NCI-H345 treated with DMSO at 0.1 percent for 48 hours (cell line): ENCODE results near the gene PRLR.
"Not testable (repeated sequence)": the region's sequence is repeated elsewhere in the genome, so short reads cannot be mapped to it uniquely, and the experiment has no call there.

Source experiments
- DNase-seq: peaks from one replicate; lab custom pipeline; 2025; ENCODE audit not compliant: unreplicated experiment; lab: John Stamatoyannopoulos, UW

Gene PRLR

GRCh38 chr5:35198075-35198474, 32.2 kb downstream of the PRLR start:
- no peak for DNase-seq

GRCh38 chr5:35197351-35197750, 32.9 kb downstream of the PRLR start:
- DNase-seq: no peak

DNA sequence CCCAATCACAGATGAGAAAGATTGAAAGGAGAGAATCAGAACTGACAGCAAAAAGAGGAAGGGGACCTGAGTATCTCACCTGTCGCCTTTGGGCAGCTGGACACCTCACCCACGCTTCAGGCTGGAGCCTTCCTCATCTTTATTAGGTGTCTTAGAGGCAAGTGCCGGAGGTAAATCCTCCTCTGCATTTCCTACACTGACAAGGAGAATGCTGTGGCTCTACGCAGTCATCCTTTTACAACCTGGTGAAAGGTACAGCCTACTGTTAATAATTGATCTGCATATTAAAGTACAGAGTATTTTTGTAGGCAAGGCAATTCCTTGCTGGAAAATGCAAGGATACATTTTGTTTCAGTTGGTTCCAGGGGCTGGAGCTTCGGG, 34.8 kb downstream of the PRLR start:
- DNase-seq: no peak

GRCh38 chr5:35194635-35195471, 35.4 kb downstream of the PRLR start:
- no peak for DNase-seq

DNA sequence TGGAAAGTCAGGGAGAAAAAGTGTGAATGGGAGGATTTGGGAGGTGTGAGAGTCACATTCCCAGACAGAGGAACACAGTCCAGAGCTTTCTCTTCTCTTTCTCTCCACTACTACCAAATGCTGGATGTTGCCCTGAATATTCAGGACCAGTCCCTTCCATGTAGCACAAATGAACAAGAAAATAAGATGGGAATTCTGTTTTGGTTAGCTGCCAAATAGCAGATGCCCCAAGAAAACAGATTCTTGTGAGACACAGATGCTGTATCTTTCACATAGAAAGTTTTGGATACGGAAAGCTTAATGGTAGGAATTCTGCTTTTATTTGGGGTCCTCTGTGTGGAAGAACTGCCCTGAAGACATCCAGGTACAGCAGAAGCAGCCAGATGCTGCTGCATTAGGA, 37.8 kb downstream of the PRLR start:
- DNase-seq: no peak

GRCh38 chr5:35189801-35190200, 40.5 kb downstream of the PRLR start:
- not testable (repeated sequence) for DNase-seq

DNA sequence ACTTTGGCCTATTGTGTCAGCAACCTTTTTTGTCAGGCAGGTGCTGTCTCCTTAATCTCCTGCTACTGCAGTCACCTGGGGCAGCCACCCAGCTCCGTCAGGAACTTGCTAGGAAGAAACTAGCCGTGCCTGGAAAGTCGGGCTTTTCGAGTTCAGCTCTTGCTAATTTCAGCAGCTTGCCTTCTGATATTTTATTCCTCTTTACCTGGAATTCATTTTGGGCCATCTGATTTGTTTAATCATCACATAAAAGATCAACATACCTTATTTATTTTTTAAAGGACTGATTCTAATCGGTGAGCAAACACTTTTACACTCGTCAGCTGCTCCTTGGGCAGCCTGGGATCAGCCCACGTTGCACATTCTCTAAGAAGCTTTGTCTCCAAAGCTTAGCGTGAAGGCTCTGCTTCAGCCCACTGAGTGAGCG, 42.2 kb downstream of the PRLR start:
- DNase-seq: no peak

- not testable (repeated sequence) for DNase-seq
Measured at GRCh38 chr5:35187621-35188020, 42.7 kb downstream of the PRLR start.

- DNase-seq: no peak
Measured at GRCh38 chr5:35186749-35187148, 43.5 kb downstream of the PRLR start.

- DNase-seq: no peak
Measured at GRCh38 chr5:35185518-35185917, 44.8 kb downstream of the PRLR start.

GRCh38 chr5:35183556-35183955, 46.7 kb downstream of the PRLR start:
- no peak for DNase-seq

GRCh38 chr5:35182910-35183535, 47.3 kb downstream of the PRLR start:
- no peak for DNase-seq

DNA sequence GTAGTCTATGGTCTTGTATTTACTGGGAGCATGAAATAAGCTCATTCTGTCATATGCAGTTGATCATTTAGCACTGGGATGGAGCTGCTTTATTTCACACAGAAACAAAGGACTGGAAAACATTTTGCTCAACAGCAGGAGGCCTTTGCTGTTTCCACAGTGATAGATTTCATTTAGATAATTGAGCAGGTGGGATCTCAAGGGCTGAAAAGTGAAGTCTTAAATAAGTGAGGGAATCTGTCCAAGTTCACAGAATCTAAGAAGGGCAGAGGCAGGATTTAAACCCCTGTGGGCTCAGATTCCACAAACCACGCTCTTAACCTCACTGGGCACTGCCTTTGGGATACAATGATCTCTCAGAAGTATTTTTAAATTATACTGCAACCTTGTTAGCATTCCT, 47.8 kb downstream of the PRLR start:
- DNase-seq: no peak

DNA sequence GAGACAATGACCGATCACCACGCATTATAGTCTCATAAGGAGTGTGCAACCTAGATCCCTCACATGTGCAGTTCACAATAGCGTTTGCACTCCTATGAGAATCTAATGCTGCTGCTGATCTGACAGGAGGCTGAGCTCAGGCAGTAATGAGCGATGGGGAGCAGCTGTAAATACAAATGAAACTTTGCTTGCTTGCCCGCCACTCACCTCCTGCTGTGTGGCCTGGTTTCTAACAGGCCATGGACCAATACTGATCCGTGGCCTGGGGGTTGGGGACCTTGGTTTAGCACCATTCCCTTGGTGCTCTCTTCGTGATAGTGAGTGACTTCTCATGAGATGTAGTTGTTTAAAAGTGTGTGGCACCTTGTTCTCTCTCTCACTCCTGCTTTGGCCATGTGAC, 50.2 kb downstream of the PRLR start:
- no peak for DNase-seq

GRCh38 chr5:35177783-35178182, 52.5 kb downstream of the PRLR start:
- DNase-seq: no peak

DNA sequence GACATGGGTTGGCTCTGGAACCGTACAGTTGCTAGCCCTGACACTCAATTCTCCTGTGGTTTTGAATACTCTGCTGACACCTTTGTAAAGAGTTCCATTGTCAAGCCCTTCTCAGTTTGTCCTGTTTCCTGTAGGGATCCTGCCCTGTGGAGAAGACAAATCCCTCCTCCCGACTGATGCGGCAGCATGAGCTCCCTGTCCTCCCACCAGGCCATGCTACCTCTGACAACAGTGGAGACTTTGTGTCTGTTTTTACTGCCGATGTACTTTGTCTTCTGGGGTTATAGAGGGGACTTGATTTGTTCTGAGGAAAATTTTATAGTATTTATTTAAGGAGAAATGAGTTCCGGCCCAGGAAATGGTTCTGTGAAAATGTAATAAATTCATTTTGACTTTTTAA, 57.8 kb downstream of the PRLR start:
- DNase-seq: no peak

- no peak for DNase-seq
Measured at GRCh38 chr5:35171991-35172390, 58.3 kb downstream of the PRLR start.

- DNase-seq: no peak
Measured at GRCh38 chr5:35171078-35171477, 59.2 kb downstream of the PRLR start.

- DNase-seq: no peak
Measured at GRCh38 chr5:35166043-35166442, 64.2 kb downstream of the PRLR start.

GRCh38 chr5:35164860-35165542, 65.3 kb downstream of the PRLR start:
- DNase-seq: no peak

DNA sequence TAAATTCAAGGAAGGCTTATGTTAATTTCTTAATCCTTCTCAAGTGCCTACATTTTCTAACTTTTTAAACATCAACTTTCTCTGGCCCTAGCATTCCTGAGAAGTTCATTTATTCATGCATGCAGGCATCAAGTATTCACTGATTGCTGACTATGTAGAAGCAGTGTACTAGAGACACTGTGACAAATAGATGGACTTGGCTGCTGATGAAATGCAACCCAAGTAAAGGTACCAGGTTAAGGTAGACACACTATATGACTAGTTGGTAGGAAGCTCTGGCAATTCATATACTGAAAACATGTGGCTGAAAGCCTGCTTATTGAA, 66.6 kb downstream of the PRLR start:
- DNase-seq: no peak
